Left cardiac atrium (tissue), 4 donors: Measurements from ENCODE around the gene C12orf60. TPM values are rescaled to one million over a fixed set of nuclear protein-coding genes. Genes with fewer than 3 reads are reported as not detected.
A peak's percentile ranks its signal among the peaks of the same experiment; 100 is the strongest.

Experiments
- ATAC-seq, 2 donors: fragments of 200-7000 bp; cut with Tn5 transposase; one replicate each; pipeline ENCODE4 v1.9.1; 2020; ENCODE audit warnings: mild to moderate bottlenecking in 2 of 2, moderate library complexity in 2 of 2
- DNase-seq: peaks from one replicate; pipeline ENCODE4 v3.0.0-alpha.2; 2020
- intact Hi-C, 2 donors: fragments of 100-400 bp; cut with DNase I; formaldehyde crosslinking; loops; one replicate each; pipeline versions ENCODE4 v1.14.1 to v1.15.1; 2022 to 2023
- total RNA-seq, 2 donors: library from RNA; stranded (reverse); fragmentation: NEBNext Ultra II Directional; extraction: Animal tissue kit (Norgen Biotek cat#: 25700); gene quantifications; one replicate each; pipeline ENCODE4 v1.2.1, GENCODE V29; 2021
- donor health status: DM: no; HTN: yes; CAD: no.
- donor health status: DM: no; HTN: yes; CAD: no; lungs with severe emphysema.
- donor health status: DM: yes; HTN: yes; CAD: no.
- donor health status: Dilated cardiomyopathy.

Gene C12orf60
- total RNA-seq, 2 donors from 2014 or later = 0.94 to 1.1 TPM

- intact Hi-C loops = loop anchor here in 1 of 2 donors (2.0 kb wide), 1 partner anchor 28 kb away; the partner anchor contains the start of genes C12orf60 and WBP11
- ATAC-seq (peak; percentile 20 to 33), DNase-seq (peak; percentile 58)
Measured at GRCh38 chr12:14774906-14775635, 28.4 kb upstream of the C12orf60 start.

- intact Hi-C loops = loop anchor here in 1 of 2 donors (2.0 kb wide), 1 partner anchor 27 kb away; the partner anchor contains the start of genes C12orf60 and WBP11
- no peak for DNase-seq
- no peak for ATAC-seq
Measured at GRCh38 chr12:14775636-14775980, 27.9 kb upstream of the C12orf60 start.

- DNase-seq = no peak
- intact Hi-C loops = no loop called here
- ATAC-seq = no peak
Measured at GRCh38 chr12:14776236-14776961, 27.1 kb upstream of the C12orf60 start.

GRCh38 chr12:14777271-14777670 lies 26.2 kb upstream of the C12orf60 start:
- no peak for ATAC-seq
- no peak for DNase-seq
- intact Hi-C loops = no loop called here

GRCh38 chr12:14779834-14780233 lies 23.6 kb upstream of the C12orf60 start:
- DNase-seq (no peak), ATAC-seq (no peak)
- intact Hi-C loops = no loop called here

- DNase-seq = no peak
- intact Hi-C loops = no loop called here
- ATAC-seq = no peak
Measured at GRCh38 chr12:14780859-14781258, 22.6 kb upstream of the C12orf60 start.

- no peak for ATAC-seq
- no peak for DNase-seq
- intact Hi-C loops = no loop called here
Measured at GRCh38 chr12:14781563-14781962, 21.9 kb upstream of the C12orf60 start.

GRCh38 chr12:14782756-14783155 lies 20.7 kb upstream of the C12orf60 start:
- DNase-seq = no peak
- no peak for ATAC-seq
- intact Hi-C loops = no loop called here

GRCh38 chr12:14784471-14784870 lies 19.0 kb upstream of the C12orf60 start:
- DNase-seq (no peak), ATAC-seq (no peak)
- intact Hi-C loops = no loop called here

- intact Hi-C loops = no loop called here
- ATAC-seq = no peak
- no peak for DNase-seq
Measured at GRCh38 chr12:14785568-14785967, 17.9 kb upstream of the C12orf60 start.

- no peak for DNase-seq
- peak; percentile 32 to 34 for ATAC-seq
- intact Hi-C loops = no loop called here
Measured at GRCh38 chr12:14795028-14795448, 8.4 kb upstream of the C12orf60 start.

GRCh38 chr12:14802247-14802646 lies 1.2 kb upstream of the C12orf60 start:
- intact Hi-C loops = loop anchor here in 1 of 2 donors (2.0 kb wide), 1 partner anchor 27 kb away; a partner anchor contains a TSS
- no peak for ATAC-seq
- DNase-seq = no peak

GRCh38 chr12:14802721-14803010 lies 804 bp upstream of the C12orf60 start:
- ATAC-seq (no peak), DNase-seq (no peak)
- intact Hi-C loops = loop anchor here in 1 of 2 donors (2.0 kb wide), 1 partner anchor 28 kb away; a partner anchor contains a TSS

GRCh38 chr12:14803830-14804160 lies 325 bp downstream of the C12orf60 start:
- ATAC-seq (peak; percentile 1 to 23), DNase-seq (no peak)
- intact Hi-C loops = loop anchor here in 1 of 2 donors (2.0 kb wide), 1 partner anchor 29 kb away; a partner anchor contains a TSS

- ATAC-seq = no peak
- intact Hi-C loops = no loop called here
- DNase-seq = no peak
Measured at GRCh38 chr12:14810167-14810952, 6.9 kb downstream of the C12orf60 start.

GRCh38 chr12:14810953-14811483 lies 7.5 kb downstream of the C12orf60 start:
- peak; percentile 19 to 52 for ATAC-seq
- DNase-seq = no peak
- intact Hi-C loops = no loop called here

- intact Hi-C loops = no loop called here
Measured at GRCh38 chr12:14811486-14811885, 8.0 kb downstream of the C12orf60 start.

GRCh38 chr12:14814014-14814413 lies 10.5 kb downstream of the C12orf60 start, which contains the start of gene SMCO3:
Gene SMCO3 (minus strand): TSS chr12:14814182. CDS start chr12:14806680, 7,502 bp downstream.
- ATAC-seq (no peak), DNase-seq (no peak)
- intact Hi-C loops = no loop called here

More at GRCh38 chr12:14811486-14811885, 8.0 kb downstream of the C12orf60 start:
- DNase-seq = no peak
- no peak for ATAC-seq

- ATAC-seq (no peak), DNase-seq (no peak)
- intact Hi-C loops = no loop called here
Measured at GRCh38 chr12:14824012-14824634, 20.7 kb downstream of the C12orf60 start.
